ENCODE data around the gene CD58.

Gene CD58

GRCh38 chr1:116488071-116488470 lies 82.8 kb downstream of the CD58 start:
- DNase-seq = no peak

- no peak for DNase-seq
Observed at GRCh38 chr1:116487583-116487982, 83.2 kb downstream of the CD58 start.

DNA sequence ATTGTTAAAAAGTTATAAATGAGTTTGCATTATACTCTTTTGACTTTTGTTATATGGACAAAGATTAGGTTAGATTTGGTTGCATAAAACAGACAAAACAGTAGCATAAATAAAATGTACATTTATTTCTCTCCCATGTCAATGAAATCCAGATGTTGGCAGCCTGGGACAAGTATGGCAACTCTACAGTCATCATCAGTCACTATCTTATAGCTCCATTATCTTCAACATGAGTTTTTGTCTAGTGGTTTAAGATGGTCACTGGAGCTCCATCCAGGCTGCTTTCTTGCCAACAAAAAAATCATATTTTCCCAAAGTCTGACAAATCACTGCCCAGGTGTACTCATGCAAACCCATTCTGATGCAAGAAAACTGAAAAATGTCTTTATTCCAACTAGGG lies 83.8 kb downstream of the CD58 start:
- DNase-seq = peak; percentile 19

GRCh38 chr1:116486424-116486823 lies 84.4 kb downstream of the CD58 start:
- peak; percentile 77 for DNase-seq

DNA sequence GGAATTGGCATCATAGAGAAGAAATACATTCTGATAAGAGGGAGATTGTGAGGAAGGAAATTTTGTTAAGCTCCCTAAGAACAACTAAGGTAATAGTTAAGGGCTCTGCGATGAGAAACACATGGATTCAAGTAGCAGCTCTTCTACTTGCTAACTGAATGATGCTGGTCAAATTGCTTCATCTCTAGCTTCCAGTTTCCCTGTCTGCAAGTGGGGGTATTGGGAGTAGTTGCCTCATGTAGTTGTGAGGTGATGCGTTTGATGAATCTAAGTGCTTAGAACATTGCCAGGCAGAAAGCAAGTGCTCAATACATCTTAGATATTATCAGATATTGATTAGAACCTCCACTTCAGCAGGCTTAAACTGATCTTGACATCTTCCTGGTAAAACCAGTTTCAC lies 84.8 kb downstream of the CD58 start:
- DNase-seq = peak; percentile 27

DNA sequence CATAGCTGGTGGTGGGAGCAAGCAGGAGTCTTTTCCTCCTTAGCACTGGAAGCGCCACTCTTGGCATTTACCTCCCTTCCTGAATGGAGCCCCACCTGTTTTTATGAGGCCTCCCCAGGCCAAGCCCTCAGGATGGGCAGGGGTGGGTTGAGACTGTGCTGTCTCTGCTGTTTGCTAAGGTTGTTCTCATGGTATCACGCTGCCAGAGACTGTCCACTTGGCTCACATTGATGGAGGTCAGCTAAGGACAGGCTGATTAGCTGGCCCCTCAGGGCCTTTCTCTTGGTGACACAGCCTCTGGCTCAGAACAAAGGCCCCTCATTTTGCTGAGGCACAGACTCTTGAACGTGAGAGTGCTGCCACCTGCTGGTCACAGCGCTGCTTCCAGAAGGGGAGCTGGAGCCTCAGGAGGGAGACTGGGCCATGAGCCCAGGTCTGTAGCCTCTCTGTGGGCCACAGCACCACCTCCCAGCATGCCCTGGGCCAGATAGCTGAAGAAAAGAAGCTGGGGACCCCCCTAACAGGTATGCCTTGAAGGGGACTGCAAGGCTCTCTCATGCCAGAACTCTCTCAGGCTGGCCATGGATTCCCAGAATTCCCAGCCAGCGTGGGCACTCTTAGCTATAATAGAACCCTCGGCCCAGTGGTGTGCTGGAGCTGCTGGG lies 85.6 kb downstream of the CD58 start:
- DNase-seq = peak; percentile 76

DNA sequence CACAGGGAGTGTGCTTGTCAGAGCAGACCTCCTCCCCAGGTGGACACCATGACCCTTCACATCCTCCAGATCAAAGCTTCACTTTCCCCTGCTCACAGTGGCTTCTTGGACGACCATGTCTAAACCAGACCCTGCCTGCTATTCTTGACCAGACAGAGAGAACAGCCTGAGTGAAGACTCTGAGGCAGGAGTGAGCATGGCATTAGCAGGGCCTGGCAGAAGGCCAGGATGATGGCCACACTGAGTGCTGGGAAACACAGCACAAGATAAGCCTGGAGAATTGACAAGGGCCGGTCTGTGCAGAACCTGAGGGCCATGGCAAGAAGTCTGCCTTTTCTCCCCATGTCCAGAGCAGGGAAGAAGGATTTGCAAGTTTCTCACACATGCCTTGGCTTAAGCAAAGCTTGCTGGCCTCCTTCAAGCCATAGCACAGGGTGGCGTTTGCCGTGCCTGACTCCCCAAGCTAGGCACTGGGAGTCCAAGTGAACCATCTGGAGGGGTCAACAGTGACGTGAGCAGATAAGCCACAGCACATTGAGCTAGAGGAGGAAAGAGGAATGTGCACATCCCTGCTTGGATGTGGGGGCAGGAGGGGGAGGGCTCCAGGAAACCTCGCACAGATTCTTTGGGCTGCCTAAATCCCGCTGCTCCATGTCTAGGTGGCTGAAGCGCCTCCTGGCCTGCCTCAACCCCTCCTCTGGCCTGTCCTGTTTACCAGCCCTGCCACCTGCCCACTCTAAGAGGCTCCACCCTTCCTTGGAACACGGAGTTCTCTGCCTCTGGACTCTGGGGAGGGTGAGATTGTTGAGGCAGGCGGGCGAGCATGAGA lies 87.1 kb downstream of the CD58 start:
- DNase-seq = no peak

DNA sequence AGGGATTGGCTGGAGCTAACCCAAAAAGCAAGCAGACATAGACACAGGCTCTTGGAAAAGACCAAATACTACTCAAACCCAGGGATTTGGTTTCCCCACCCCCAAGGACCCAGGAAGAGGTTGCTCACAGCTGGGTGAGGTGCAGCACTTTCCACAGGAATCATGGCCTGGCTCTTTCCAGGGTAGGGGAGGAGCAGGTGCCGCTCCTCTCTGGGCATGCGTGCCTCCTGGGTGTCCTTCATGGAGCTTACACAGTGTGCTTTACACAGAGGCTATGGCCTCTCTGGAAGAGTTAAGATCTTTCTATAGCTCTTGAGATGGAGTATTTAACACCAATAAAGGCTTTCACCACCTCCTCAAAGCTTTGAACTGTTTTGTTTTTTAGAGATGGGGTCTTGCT lies 88.3 kb downstream of the CD58 start:
- no peak for DNase-seq

DNA sequence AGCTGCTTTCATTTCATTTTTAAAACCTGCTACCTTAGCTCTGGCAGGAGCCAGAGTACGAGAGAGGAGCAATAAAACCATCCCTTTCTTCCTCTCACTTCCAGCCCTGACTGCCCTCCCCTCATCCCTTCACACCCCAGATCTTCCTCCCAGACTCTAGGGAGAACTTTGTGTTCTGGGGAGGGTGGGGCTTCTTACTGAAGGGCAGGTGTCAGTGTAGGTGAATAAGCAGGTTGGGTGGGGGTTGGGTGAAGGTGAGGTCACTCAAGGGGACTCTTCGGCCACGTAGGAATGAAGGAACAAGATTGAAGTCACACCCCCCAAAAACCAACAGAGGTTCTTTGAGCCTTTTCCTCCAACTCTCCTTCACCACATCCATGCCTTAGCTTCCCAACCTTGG lies 88.9 kb downstream of the CD58 start:
- DNase-seq = no peak

DNA sequence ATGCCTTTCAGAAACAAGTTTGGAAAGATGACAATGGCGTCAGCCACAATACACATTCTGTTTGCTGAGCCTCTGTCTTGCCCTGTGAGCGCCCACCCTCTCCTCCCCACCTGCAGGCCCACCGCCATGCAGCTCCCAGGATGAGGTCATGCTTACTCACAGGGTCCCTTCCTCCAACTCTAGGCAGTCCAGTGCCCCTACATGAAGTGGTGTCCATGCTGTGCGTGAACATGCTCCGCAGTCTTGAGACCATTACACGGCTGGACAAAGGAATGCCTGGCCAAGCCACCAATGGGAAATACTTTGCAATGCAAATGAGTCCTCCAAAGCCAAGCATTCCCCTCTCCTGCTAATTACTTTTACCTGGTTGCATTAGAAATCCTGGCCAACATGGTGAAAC lies 92.2 kb downstream of the CD58 start:
- DNase-seq = no peak

DNA sequence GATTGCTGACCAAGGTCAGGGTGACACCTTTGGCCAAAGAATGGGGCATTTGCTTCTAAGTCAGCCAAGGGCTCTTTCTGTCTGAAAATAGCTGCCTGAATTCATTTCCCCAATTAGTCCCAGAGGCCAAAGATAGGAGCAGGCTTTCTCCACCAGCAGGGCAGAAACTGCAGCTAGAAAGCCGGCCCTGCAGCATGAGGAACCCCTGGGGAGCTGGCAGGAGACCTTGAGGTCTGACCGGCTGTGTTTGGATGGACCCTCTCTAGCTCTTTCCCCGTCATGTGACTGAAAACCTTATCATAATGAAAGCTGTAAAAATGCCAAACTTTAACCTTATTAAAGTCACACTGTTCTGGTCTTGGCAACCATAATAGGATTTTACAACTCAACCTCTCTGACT lies 93.4 kb downstream of the CD58 start:
- no peak for DNase-seq

- DNase-seq = no peak
Observed at GRCh38 chr1:116476321-116476720, 94.5 kb downstream of the CD58 start.

- DNase-seq = no peak
Observed at GRCh38 chr1:116475850-116476218, 95.0 kb downstream of the CD58 start.

- DNase-seq = no peak
Observed at GRCh38 chr1:116474921-116475849, 95.6 kb downstream of the CD58 start.

- DNase-seq = peak; percentile 26
Observed at GRCh38 chr1:116472431-116472961, 98.3 kb downstream of the CD58 start.

- DNase-seq = no peak
Observed at GRCh38 chr1:116471241-116471640, 99.6 kb downstream of the CD58 start.

GRCh38 chr1:116470671-116471070 lies 100.2 kb downstream of the CD58 start:
- DNase-seq = no peak

- DNase-seq = no peak
Observed at GRCh38 chr1:116466810-116467557, 103.8 kb downstream of the CD58 start.

DNA sequence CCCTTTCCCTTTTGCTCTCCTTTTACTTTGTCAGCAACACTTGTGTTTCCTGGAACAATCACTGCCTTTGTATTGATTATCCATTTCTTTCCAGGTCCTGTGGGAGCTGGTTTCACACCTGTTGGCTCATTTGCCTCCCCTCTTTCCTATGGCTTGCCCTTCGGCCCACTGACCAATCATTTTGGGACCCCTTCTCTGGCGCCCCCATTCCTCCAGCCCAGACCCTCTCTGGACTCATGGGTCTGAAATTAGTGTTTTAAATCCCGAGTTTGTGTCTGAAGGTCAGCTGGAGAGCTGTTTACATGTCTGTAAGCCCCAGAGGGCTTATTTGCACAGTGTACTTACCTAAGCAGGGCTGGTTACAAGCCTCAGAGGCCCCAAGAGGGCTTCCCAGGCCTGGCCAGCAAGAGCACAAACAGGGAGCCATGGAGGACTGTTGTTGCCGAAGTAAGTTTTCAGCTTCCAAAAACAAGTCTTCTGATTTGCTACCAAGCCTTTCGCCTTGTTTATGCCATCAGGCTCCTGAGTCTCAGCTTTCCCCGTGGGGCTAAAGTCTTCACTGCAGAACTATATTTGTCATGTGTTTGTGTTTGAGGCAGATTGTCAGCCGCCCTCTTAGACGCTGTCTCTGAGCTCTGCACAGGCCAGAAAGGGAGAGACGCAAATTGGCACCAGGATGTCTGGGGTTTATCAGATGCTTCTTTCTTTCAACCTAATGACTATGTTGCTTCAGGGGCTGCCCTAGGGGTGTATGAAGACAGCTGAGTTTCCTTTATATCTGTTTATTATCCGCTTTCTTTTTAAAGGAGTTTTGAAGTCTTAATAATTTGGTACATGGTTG lies 104.8 kb downstream of the CD58 start:
- no peak for DNase-seq

GRCh38 chr1:116465477-116465844 lies 105.4 kb downstream of the CD58 start:
- DNase-seq = no peak
